Tibial nerve (tissue), 4 donors: ENCODE measurements around the gene LRPAP1. TPM values are rescaled to one million over a fixed set of nuclear protein-coding genes. Genes with fewer than 3 reads are reported as not detected.

ENCODE experiments used
- DNase-seq, 2 donors: peaks; one replicate each; pipeline ENCODE4 v3.0.0-alpha.2; 2019; ENCODE audit warnings: low spot score in 2 of 2
- H3K27ac ChIP-seq, 4 donors: fragments of 200-600 bp; sonication (generic) in 3 of 4; one replicate each; pipeline ENCODE4 v1.5.1; 2017 to 2019; ENCODE audit warnings: mild to moderate bottlenecking in 1 of 4
- H3K27me3 ChIP-seq, 2 donors: fragments of 200-600 bp; sonication (generic) in 1 of 2; one replicate each; pipeline versions ENCODE4 v1.5.1 to v1.6.0; 2017 to 2019
- H3K36me3 ChIP-seq, 3 donors: fragments of 200-600 bp; sonication (generic); one replicate each; pipeline ENCODE4 v1.5.1; 2018 to 2019
- H3K4me1 ChIP-seq, 4 donors: fragments of 200-600 bp; sonication (generic) in 3 of 4; one replicate each; pipeline ENCODE4 v1.5.1; 2017 to 2019
- H3K4me3 ChIP-seq, 4 donors: fragments of 200-600 bp; sonication (generic) in 3 of 4; one replicate each; pipeline ENCODE4 v1.5.1; 2017 to 2019; ENCODE audit warnings: mild to moderate bottlenecking in 1 of 4, moderate library complexity in 1 of 4
- H3K9me3 ChIP-seq, 4 donors: fragments of 200-600 bp; sonication (generic) in 3 of 4; one replicate each; pipeline ENCODE4 v1.5.1; 2017 to 2019
- EP300 ChIP-seq, 2 donors: sonication (generic); formaldehyde crosslinking; IDR thresholded peaks; one replicate each; pipeline ENCODE4 v1.6.1; 2017; ENCODE audit warnings: antibody characterized with exemption in 2 of 2, mild to moderate bottlenecking in 1 of 2
- POLR2A ChIP-seq, 2 donors: fragments of 450-650 bp; IDR thresholded peaks; one replicate each; pipeline ENCODE4 v1.6.1; 2017; ENCODE audit warnings: antibody characterized with exemption in 2 of 2, mild to moderate bottlenecking in 2 of 2, moderate library complexity in 2 of 2
- WGBS, 2 donors: methylation state at CpG; one replicate each; pipeline ENCODE4 v1.1.5; 2018; 5-methylcytosine and 5-hydroxymethylcytosine counted together
- total RNA-seq, 4 donors: library from RNA; depleted of rRNA; stranded (reverse); fragments of >200 nt; gene quantifications; one replicate each; pipeline ENCODE4 v1.1.0, GENCODE V29; 2016
- TF ChIP-seq, protein P1 (sequence below), 5 experiments: fragments of 200-600 bp in 3 of 5; fragments of 450-650 bp in 2 of 5; sonication (generic) in 3 of 5; IDR thresholded peaks; one replicate each; pipeline ENCODE4 v1.5.1; 2016 to 2019; ENCODE audit warnings: antibody characterized with exemption in 5 of 5, mild to moderate bottlenecking in 3 of 5, moderate library complexity in 2 of 5

Gene LRPAP1
- total RNA-seq, 4 donors from 2014 or later = 68.1 to 169 (median 108) TPM

DNA sequence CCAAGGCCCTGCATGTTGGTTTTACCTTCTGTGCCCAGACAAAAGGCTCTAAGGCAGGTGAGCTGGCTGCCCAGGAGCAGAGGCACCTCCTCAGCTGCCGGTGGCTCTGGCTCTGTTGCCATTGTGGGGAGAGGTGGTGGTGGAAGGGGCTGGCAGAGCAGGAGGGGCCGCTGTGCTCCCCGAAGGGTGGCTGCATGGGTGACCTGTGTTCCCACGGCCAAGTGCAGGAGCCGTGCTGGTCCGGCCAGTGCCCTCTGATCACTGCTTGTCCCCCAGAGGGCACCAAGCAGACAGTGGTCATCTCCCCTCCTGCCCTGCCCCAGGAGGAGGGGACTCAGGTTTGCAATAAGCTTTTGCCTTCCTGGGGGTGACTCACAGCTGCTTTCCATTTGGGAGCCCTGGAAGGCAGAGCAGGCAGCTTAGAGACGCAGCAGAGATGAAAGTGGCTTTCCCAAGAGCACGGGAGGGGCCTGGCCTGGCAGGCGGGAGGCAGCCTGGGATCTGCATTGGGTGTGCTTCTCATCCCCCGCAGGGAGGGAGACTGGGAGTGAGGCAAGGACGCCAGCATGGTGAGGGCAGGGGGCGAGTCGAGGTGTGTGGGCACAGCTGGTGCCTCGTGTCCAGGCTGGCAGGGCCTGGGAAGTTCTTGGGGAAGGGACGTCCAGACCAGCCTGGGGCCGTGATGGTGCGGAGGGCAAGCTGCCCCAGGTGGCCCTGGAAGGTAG, 40.4 kb downstream of the LRPAP1 start:
- no peak for DNase-seq
- WGBS, 2 donors = 52 to 65% methylated on average over 13 to 17 of the region's 17 CpGs
- TF ChIP-seq POLR2A (IDR thresholded peaks at IDR 0.05) = no peak
- TF ChIP-seq, protein P1, sequence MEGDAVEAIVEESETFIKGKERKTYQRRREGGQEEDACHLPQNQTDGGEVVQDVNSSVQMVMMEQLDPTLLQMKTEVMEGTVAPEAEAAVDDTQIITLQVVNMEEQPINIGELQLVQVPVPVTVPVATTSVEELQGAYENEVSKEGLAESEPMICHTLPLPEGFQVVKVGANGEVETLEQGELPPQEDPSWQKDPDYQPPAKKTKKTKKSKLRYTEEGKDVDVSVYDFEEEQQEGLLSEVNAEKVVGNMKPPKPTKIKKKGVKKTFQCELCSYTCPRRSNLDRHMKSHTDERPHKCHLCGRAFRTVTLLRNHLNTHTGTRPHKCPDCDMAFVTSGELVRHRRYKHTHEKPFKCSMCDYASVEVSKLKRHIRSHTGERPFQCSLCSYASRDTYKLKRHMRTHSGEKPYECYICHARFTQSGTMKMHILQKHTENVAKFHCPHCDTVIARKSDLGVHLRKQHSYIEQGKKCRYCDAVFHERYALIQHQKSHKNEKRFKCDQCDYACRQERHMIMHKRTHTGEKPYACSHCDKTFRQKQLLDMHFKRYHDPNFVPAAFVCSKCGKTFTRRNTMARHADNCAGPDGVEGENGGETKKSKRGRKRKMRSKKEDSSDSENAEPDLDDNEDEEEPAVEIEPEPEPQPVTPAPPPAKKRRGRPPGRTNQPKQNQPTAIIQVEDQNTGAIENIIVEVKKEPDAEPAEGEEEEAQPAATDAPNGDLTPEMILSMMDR (IDR thresholded peaks at IDR 0.05) = no peak
- no peak for TF ChIP-seq EP300 (IDR thresholded peaks at IDR 0.05)
- Histone ChIP-seq H3K4me1 (no peaks in the 10 kb centered on the region), H3K4me3 (no peak overlapping the region), H3K9me3 (no peaks in the 10 kb centered on the region), H3K36me3 (no peaks in the 10 kb centered on the region), H3K27ac (no peak overlapping the region), H3K27me3 (peaks cover 3 to 94% of the 10 kb centered on the region in 2 donors)

DNA sequence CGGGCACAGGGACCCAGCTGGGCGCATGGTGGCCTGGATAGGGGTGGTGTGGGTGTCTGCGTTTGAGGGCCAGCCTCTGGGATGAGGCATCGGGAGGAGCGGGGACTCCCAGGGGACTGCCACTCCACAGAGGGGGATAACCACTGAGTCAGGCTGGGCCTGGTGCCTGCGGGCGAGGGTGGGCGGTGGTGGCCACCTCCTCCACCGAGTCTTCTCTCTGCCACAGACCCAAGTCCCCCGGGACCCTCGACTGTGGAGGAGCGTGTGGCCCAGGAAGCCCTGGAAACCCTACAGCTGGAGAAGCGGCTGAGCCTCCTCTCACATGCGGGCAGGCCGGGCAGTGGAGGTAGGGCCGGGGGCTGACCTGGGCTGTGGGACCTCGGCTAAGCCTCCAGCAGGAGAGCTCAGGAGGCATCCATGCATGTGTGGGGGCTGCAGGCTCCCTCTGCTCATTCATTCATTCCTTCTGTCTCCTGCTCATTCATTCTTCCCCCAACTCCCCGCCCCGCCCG, 42.7 kb downstream of the LRPAP1 start:
- Histone ChIP-seq H3K4me3 (no peak overlapping the region), H3K9me3 (no peaks in the 10 kb centered on the region), H3K36me3 (no peaks in the 10 kb centered on the region), H3K4me1 (peaks cover 0 to 12% (median 3%) of the 10 kb centered on the region in 4 donors), H3K27ac (no peak overlapping the region), H3K27me3 (peaks cover 0 to 94% of the 10 kb centered on the region in 2 donors)
- no peak for TF ChIP-seq EP300 (IDR thresholded peaks at IDR 0.05)
- no peak for TF ChIP-seq POLR2A (IDR thresholded peaks at IDR 0.05)
- TF ChIP-seq, protein P1 (IDR thresholded peaks at IDR 0.05) = no peak
- 40% methylated on average over 20 of the region's 20 CpGs for WGBS, 2 donors
- DNase-seq = no peak

DNA sequence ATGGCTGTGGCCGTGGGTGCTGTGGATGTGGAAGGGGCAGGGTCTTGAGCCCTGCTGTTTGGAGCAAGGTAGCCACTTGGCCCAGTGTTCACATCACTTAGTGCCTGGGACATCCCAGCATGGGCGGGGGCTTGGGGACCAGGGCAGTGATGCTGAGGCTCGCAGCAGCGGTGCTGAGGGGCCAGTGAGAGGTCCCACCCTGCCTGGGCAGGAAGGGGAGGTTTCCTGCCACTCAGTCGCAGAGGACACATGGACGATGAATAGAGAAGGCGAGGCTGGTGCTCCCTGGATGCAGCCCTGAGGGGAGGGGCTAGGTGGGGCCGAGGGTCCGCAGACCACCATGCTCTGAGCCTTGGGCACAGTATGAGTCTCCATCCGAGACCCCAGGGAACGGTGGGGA, 43.4 kb downstream of the LRPAP1 start:
- Histone ChIP-seq H3K36me3 (no peaks in the 10 kb centered on the region), H3K4me3 (no peak overlapping the region), H3K4me1 (peaks cover 0 to 16% (median 5%) of the 10 kb centered on the region in 4 donors), H3K27ac (no peak overlapping the region), H3K27me3 (peaks cover 0 to 94% of the 10 kb centered on the region in 2 donors), H3K9me3 (no peaks in the 10 kb centered on the region)
- no peak for DNase-seq
- whole genome bisulfite sequencing, 2 donors = 54 to 55% methylated on average over 10 of the region's 11 CpGs
- TF ChIP-seq, protein P1 (IDR thresholded peaks at IDR 0.05) = no peak
- TF ChIP-seq EP300 (IDR thresholded peaks at IDR 0.05) (no peak), POLR2A (IDR thresholded peaks at IDR 0.05) (no peak)

DNA sequence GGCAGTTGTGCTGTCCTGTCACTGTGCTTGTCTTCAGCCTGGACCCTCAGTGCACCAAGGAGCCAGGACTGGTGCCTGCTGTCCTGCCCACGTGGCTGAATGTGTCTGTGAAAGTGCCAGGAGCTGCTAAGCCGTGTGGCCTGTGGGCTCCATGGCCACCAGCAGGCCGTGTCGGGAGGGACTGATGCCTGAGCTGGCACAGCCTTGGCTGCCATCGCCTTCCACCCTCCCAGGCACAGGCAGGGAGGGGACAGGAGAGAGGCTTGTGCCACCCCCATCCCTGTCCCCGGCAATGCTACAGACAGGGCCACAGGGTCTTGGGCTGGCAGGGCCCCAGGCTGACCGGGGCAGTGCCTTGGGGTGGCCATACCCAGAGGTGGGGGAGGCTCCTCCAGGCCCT, 44.4 kb downstream of the LRPAP1 start:
- TF ChIP-seq, protein P1 (IDR thresholded peaks at IDR 0.05) = no peak
- no peak for TF ChIP-seq EP300 (IDR thresholded peaks at IDR 0.05)
- TF ChIP-seq POLR2A (IDR thresholded peaks at IDR 0.05) = no peak
- no peak overlapping the region for H3K4me3 ChIP-seq
- H3K27me3 ChIP-seq = peaks cover 0 to 91% of the 10 kb centered on the region in 2 donors
- no peaks in the 10 kb centered on the region for H3K9me3 ChIP-seq
- DNase-seq = no peak
- H3K4me1 ChIP-seq = peaks cover 0 to 21% (median 5%) of the 10 kb centered on the region in 4 donors
- WGBS, 2 donors = 63 to 68% methylated on average over 6 to 7 of the region's 7 CpGs
- no peak overlapping the region for H3K27ac ChIP-seq
- no peaks in the 10 kb centered on the region for H3K36me3 ChIP-seq
